ENCODE measurements around the gene GNB3.
"Not testable (repeated sequence)": the region's sequence is repeated elsewhere in the genome, so short reads cannot be mapped to it uniquely, and the experiment has no call there.

Gene GNB3

DNA sequence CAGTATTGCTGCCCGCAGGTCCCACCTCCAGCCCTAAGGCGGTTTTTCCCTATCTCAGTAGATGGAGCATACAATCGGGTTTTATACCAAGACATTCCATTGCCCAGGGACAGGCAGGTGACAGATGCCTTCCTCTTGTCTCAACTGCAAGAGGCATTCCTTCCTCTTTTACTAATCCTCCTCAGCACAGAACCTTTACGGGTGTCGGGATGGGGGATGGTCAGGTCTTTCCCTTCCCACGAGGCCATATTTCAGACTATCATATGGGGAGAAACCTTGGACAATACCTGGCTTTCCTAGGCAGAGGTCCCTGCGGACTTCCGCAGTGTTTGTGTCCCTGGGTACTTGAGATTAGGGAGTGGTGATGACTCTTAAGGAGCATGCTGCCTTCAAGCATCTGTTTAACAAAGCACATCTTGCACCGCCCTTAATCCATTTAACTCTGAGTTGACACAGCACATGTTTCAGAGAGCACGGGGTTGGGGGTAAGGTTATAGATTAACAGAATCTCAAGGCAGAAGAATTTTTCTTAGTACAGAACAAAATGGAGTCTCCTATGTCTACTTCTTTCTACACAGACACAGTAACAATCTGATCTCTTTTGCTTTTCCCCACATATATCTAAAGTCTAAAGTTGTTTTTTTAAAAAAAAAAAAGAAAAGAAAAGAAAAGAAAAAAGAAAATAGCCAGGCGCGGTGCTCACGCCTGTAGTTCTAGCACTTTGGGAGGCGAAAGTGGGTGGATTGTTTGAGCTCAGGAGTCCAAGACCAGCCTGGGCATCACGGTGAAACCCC lies 45.7 kb downstream of the GNB3 start:
- DNase-seq = not testable (repeated sequence)

DNA sequence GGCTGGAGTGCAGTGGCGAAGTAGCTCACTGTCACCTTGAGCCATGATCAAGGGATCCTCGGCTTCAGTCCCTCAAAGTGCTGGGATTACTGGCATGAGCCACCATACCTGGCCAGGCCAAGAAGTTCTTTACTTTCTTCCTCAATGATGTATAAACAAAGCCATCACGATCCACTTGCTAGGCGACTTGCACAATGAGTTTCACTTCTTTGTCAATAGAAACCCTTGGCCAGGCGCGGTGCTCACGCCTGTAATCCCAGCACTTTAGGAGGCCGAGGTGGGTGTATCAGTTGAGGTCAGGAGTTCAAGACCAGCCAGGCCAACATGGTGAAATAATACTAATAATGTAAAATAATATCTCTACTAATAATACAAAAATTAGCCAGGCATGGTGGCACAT lies 46.7 kb downstream of the GNB3 start:
- DNase-seq = no peak

DNA sequence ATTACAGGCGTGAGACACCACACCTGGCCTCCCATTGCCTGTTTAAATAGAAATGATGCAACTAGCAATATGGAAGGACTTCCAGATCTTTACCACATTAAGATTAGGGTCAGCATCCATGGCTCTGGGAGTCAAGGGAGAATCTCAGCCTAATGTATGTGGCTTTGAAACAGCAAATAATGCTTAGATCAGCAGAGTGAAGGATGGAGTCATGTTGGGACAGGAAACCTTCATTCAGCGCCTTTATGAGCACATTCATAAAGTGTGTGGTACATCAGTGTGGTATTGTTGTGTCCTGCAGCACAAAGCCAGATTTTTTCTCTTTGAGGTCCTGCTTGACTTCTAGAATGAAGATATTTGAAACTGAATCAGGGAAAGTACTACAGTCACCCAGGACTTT lies 47.6 kb downstream of the GNB3 start:
- DNase-seq = no peak

DNA sequence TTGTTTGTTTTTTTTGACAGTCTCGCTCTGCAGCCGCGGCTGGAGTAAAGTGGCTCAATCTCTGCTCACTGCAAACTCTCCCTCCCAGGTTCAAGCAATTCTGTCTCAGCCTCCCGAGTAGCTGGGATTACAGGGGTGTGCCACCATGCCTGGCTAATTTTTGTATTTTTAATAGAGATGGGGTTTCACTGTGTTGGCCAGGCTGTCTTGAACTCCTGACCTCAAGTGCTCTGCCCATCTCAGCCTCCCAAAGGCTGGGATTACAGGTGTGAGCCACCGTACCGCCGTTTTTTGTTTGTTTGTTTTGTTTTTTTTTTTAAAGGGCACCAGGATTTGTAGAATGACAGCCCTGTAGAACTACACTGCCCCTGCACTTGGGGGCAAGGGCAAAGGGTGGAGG lies 48.1 kb downstream of the GNB3 start:
- not testable (repeated sequence) for DNase-seq

DNA sequence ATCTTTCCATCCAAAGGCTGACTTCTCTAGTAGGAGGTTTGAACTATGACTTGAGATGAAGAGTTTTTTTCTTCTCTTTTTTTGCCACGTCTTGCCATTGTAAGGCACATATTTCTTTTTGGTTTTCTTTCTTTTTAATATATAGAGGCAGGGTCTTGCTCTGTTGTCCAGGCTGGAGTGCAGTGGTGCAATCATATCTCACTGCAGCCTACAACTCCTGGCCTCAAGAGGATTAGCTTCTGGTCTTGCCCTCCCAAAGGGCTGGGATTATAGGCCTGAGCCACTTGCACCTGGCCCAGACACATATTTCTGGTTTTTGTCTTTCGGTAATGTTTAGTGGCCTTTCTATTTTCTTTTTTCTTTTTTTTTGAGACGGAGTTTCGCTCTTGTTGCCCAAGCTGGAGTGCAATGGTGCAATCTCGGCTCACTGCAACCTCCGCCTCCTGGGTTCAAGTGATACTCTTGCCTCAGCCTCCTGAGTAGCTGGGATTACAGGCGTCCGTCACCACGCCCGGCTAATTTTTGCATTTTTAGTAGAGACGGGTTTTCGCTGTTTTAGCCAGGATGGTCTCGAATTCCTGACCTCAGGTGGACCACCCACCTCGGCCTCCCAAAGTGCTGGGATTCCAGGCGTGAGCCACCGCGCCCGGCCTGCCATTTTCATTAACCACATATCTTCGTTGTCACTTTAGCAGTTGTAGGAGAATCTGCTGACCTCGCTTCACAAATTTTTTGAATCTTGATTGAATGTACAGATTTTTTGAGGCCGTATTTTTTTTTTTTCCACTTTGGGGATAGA lies 49.2 kb downstream of the GNB3 start:
- not testable (repeated sequence) for DNase-seq

GRCh38 chr12:6890789-6891645 lies 50.3 kb downstream of the GNB3 start:
- DNase-seq = peak; percentile 98

DNA sequence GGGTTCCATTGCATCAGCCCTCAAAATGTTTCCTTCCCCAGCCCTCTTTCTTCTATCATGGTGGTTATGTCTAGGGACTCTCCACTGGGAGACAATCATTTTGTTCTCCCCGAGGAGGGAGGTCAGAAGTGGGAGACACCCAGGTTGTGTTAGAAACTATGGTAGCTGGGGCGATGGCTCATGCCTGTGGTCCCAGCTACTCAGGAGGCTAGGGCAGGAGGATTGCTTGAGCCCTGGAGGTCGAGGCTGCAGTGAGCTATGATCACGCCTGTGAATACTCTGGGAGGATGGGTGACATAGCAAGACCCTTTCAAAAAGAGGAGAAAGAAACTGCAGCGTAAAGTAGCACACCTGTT lies 50.9 kb downstream of the GNB3 start:
- DNase-seq = no peak

- DNase-seq = not testable (repeated sequence)
These were observed 52.0 kb downstream of the GNB3 start for GRCh38 chr12:6892683-6893082.

GRCh38 chr12:6894321-6894720 lies 53.6 kb downstream of the GNB3 start:
- no peak for DNase-seq
